PFSK-1 (cell line): ENCODE results near the gene RNF151.

Experiments used
- FOXP2 ChIP-seq: optimal IDR thresholded peaks from 2 replicates; pipeline ENCODE3; 2011; ENCODE audit warnings: borderline replicate concordance, control low read depth, inconsistent platforms; ENCODE audit not compliant: insufficient read depth; ENCODE audit errors: extremely low read length, extremely low read depth
- POLR2AphosphoS5 ChIP-seq: IDR thresholded peaks from 2 replicates; pipeline ENCODE4 v1.6.1; 2012; ENCODE audit warnings: low read depth, mild to moderate bottlenecking, control low read depth, low read length, moderate library complexity
- REST ChIP-seq, 2 experiments: IDR thresholded peaks; 2 replicates each; pipeline versions ENCODE4 v1.6.1 to v1.8.0; 2011 to 2012; ENCODE audit warnings: low read depth in 2 of 2, low read length in 2 of 2, control low read depth in 1 of 2, inconsistent platforms in 1 of 2, mild to moderate bottlenecking in 1 of 2, moderate library complexity in 1 of 2; ENCODE audit not compliant: insufficient read depth in 1 of 2
- SIN3A ChIP-seq: IDR thresholded peaks from 2 replicates; pipeline ENCODE4 v1.6.1; 2012; ENCODE audit warnings: mild to moderate bottlenecking, low read length, moderate library complexity, borderline replicate concordance; ENCODE audit not compliant: insufficient read depth
- TAF1 ChIP-seq: IDR thresholded peaks from 2 replicates; pipeline ENCODE4 v1.6.1; 2012; ENCODE audit warnings: low read length, control low read depth, borderline replicate concordance; ENCODE audit not compliant: insufficient read depth

RNF151 gene

GRCh38 chr16:1998360-1998835 lies 31.7 kb downstream of the RNF151 start:
- TF ChIP-seq FOXP2 (no peak), REST (IDR thresholded peaks at IDR 0.05; ENCODE audit: insufficient read depth in 1 of 2, low read depth in 2 of 2, low read length in 2 of 2) (no peak), TAF1 (no peak), POLR2AphosphoS5 (no peak), SIN3A (no peak)

- TF ChIP-seq TAF1 (no peak), SIN3A (no peak), REST (IDR thresholded peaks at IDR 0.05; ENCODE audit: insufficient read depth in 1 of 2, low read depth in 2 of 2, low read length in 2 of 2) (no peak), POLR2AphosphoS5 (no peak), FOXP2 (no peak)
Observed at GRCh38 chr16:1998852-1999801, 32.5 kb downstream of the RNF151 start.

GRCh38 chr16:1999866-2000514 lies 33.3 kb downstream of the RNF151 start:
- no peak for TF ChIP-seq POLR2AphosphoS5
- no peak for TF ChIP-seq SIN3A
- no peak for TF ChIP-seq TAF1
- no peak for TF ChIP-seq REST (IDR thresholded peaks at IDR 0.05; ENCODE audit: insufficient read depth in 1 of 2, low read depth in 2 of 2, low read length in 2 of 2)
- no peak for TF ChIP-seq FOXP2

- TF ChIP-seq FOXP2 = no peak
- no peak for TF ChIP-seq POLR2AphosphoS5
Observed at GRCh38 chr16:2001035-2001434, 34.4 kb downstream of the RNF151 start.

GRCh38 chr16:2001456-2002355 lies 35.0 kb downstream of the RNF151 start:
- TF ChIP-seq POLR2AphosphoS5 (no peak), REST (IDR thresholded peaks at IDR 0.05; ENCODE audit: insufficient read depth in 1 of 2, low read depth in 2 of 2, low read length in 2 of 2) (no peak), SIN3A (no peak), FOXP2 (no peak), TAF1 (no peak)
